GF-D8 (cell line): ENCODE results near the gene IQCK.

Source experiments
- DNase-seq: peaks from one replicate; lab custom pipeline; 2025; lab: John Stamatoyannopoulos, UW

Gene IQCK

GRCh38 chr16:19884611-19885450 lies 166.8 kb downstream of the IQCK start, which contains the start of gene GPRC5B:
Gene GPRC5B, minus strand, starts transcription at chr16:19884848. Its CDS starts 12,003 bp downstream, at chr16:19872845.
- DNase-seq, result no peak

GRCh38 chr16:19885451-19886072 lies 167.5 kb downstream of the IQCK start:
- no peak for DNase-seq

- DNase-seq, result peak; percentile 12
These were observed 168.2 kb downstream of the IQCK start for GRCh38 chr16:19886073-19886941.

- DNase-seq, result no peak
These were observed 170.8 kb downstream of the IQCK start for GRCh38 chr16:19888834-19889233.

GRCh38 chr16:19890901-19891300 lies 172.8 kb downstream of the IQCK start:
- no peak for DNase-seq

GRCh38 chr16:19892902-19893301 lies 174.8 kb downstream of the IQCK start:
- DNase-seq, result no peak

GRCh38 chr16:19894586-19894985 lies 176.5 kb downstream of the IQCK start:
- DNase-seq, result no peak

DNA sequence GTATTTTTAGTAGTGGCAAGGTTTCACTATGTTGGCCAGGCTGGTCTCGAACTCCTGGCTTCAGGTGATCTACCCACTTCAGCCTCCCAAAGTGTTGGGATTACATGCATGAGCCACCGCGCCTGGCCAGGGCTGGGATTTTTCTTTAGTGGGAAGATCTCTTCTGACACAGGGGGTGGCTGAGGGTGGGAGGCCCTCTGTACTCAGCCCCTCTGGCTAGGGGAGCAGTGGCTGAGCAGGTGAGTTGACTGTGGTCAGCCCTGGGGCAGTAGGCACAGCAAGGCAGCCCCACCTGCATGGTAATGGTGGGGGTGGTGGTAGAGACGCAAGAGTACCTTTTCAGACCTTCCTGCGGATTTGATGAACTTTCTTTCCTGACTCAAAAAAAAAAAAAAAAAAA lies 178.9 kb downstream of the IQCK start:
- no peak for DNase-seq

DNA sequence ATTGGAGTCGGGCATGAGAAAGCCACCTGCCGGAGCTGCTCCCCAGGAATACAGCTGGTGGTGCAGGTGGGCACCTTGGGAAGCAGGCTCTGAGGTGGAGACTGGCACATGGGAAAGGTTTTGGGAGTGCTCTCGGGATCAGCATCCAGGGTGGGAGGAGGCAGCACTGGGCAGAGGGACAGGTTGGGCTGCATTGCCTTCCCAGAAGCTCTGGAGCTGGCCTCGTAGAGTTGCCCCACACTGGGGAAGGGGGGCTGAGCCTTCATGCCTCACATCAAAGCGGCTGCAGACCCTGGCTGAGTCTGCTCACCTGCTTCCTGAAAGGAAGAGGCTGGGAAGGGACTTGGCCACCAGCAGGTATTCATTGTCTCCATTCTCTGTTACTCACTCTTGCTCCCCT lies 180.1 kb downstream of the IQCK start:
- no peak for DNase-seq

DNA sequence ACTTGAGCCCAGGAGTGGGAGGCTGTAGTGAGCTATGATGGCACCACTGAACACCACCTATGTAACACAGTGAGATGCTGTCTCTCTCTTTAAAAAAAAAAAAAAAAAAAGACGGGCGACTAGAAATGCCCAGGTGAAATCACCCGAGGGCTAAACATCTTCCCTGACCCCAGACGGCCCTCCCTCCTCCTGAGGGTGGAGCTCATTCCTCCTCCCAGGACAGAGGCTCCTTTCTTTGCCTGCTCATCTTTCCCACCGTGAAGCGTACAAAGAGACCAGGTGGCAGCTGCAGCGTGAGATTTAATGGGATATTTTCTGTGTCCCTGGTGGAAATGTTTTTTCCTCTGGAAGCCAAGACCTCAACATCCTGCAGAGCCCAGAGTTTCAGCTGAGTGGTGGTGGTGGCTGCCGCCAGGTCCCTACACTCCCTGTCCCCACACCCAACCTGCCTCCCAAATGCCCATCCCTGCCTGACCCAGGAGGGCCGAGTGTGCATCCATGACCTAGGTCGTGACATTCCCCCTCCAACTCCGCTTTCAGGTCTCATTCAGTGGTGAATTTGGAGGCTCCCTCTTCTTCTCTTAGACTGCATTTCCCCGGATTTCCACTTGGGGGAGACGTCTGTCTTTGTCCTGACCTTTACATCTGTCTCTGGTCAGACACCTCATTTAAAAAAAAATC lies 181.0 kb downstream of the IQCK start:
- DNase-seq, result no peak

DNA sequence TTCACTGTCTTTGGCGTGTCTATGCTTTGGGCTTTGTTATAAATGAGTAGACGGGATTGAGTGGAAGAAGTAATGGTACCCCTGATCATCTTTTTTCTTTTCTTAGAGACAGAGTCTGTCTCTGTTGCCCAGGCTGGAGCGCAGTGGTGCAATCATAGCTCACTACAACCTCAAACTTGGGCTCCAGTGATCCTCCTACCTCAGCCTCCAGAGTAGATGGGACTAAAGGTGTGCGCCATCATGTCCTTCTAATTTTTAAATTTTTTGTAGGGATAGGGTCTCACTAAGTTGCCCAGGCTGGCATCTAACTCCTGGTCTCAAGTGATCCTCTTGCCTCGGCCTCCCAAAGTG lies 181.5 kb downstream of the IQCK start:
- no peak for DNase-seq

- no peak for DNase-seq
These were observed 183.1 kb downstream of the IQCK start for GRCh38 chr16:19901164-19901563.

DNA sequence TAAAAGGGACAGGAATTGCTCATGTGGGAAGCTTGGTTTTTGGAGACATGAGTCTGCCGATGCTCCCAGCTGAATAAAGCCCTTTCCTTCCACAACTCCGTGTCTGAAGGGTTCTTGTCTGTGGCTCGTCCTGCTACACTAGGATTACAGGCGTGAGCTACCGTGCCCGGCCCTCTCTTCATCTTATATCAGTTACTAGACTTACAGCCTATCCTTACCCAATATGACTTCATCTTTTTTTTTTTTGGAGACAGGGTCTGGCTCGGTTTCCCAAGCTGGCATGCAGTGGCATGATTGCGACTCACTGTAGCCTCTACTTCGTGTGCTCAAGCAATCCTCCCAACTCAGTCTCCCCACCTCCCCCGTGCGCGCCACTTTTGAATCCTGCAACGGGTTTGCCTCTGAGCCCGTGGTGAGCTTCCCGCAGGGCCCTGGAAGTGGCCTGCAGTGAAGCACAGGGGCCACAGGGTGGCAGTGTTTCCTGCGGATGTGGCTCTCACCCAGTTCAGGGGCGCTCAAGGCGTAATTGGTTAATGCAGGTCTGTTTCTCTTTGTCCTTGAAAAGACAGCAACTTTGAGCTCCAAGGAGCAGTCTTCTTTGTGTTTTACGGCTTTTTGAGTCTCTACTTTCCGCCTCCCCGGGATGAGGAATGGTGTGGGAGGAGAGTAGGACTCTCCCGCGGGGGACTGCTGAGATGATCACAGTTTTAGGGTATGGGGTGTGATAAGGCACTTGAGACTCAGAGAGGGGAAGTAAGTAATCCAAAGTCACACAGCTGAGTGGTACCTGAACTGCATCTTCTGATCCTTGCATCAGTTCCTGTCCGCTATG lies 189.3 kb downstream of the IQCK start:
- DNase-seq, result no peak
